T-helper 22 cell (primary cell): ENCODE measurements around the gene ANO2.

Experiments
- DNase-seq: peaks from one replicate; pipeline ENCODE4 v3.0.0-alpha.2; 2020; ENCODE audit warnings: low read depth

ANO2 gene

DNA sequence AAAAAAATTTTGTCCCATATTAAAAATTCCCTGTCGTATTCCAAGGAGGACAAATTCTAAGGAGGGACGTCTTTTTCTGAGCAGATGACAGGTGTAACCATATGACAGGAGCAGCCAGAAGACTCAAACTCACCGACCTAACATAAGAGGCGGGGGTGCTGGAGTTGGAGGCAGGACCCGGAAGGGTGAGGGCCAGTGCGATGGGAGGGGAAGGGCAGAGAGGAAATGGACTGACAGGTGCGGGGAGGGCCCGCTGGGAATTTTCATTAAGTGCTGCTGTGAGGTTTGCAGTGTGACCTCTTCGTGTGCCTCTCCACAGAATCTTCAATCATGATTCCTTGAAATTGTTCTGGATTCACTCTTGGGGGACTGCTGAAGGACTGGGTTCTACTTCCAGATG, 323.7 kb downstream of the ANO2 start:
- no peak for DNase-seq

DNA sequence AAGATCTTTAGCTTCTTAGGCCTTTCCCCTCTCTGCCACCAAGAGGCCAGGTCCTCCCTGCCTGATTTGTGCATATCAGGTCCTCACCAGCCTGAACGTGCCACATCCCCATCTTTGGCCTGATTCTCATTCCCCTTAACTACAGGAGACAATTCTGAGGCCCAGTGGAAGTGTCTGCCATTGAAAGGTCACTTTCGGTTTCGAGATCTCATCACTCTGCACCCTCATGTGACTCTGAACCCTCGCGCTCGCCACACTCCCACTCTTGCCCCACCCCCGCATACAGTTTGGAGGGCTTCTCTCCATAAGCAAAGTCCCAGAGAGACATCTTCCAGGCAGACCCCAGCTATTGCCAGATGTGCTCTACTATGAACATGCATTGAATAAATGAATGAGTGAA, 324.2 kb downstream of the ANO2 start:
- DNase-seq: no peak

DNA sequence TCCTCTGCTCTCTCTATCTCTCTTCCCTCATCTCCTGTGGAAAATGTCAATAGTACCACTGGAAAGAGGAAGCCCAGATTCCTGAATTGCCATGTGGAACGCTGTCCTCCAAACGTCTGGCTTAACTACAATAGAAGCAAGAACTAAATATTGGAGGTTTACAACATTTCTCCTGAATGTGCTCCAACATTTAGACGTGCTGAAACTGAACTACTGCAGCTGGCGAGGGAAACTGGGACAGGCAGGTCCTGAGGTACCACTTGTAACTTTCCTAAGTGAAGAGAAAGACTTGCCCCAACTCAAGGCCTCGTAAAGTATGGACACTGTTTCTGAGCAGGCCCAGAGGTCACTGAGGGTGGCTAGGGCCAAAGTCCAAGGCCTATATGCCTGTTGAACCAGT, 325.4 kb downstream of the ANO2 start:
- DNase-seq: no peak

DNA sequence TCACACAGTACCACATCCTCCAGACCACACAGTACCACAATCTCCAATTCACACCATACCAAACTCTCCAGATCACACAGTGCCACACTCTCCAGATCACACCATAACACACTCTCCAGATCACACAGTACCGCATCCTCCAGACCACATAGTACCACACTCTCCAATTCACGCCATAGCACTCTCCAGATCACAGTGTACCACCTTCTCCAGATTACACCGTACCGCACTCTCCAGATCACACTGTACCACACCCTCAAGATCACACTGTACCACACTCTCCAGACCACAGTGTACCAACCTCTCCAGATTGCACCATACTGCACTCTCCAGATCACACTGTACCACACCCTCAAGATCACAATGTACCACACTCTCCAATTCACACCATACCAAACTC, 328.2 kb downstream of the ANO2 start:
- DNase-seq: no peak

DNA sequence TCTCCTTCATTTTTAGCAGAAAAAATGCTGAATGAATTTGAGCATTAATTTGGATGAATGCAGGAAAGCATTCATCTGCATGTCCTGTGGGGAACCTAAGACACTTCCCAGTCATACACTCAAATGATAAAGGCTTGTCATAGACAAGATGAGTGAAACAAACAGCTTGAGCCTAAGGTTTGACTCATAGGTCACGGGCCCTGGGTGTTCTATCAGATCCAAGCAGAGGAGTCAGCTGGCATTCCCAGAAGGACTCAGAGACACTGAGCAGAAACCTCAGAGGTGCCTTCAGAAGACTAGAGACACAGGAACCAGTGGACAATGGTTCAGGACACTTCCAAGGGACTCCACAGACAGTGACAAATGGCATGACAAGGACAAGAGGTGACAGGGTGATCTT, 329.3 kb downstream of the ANO2 start:
- no peak for DNase-seq

DNA sequence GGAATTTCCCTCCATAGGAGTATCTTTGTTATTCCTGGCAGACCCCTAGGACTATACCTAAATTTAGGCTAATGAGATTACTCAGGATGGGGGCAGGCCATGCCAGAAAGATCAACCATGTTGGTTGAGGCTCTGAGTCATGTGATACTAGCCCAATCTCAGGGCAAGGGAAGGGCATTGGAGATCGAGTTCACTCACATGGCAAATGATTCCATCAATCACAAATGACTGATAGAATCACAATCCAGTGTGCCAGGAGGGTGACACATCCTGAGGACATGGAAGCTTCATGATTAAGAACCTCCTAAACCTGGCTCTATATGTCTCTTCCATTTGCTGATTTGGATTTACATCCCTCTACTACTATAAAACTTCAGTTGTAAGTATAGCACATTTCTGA, 330.8 kb downstream of the ANO2 start:
- no peak for DNase-seq

DNA sequence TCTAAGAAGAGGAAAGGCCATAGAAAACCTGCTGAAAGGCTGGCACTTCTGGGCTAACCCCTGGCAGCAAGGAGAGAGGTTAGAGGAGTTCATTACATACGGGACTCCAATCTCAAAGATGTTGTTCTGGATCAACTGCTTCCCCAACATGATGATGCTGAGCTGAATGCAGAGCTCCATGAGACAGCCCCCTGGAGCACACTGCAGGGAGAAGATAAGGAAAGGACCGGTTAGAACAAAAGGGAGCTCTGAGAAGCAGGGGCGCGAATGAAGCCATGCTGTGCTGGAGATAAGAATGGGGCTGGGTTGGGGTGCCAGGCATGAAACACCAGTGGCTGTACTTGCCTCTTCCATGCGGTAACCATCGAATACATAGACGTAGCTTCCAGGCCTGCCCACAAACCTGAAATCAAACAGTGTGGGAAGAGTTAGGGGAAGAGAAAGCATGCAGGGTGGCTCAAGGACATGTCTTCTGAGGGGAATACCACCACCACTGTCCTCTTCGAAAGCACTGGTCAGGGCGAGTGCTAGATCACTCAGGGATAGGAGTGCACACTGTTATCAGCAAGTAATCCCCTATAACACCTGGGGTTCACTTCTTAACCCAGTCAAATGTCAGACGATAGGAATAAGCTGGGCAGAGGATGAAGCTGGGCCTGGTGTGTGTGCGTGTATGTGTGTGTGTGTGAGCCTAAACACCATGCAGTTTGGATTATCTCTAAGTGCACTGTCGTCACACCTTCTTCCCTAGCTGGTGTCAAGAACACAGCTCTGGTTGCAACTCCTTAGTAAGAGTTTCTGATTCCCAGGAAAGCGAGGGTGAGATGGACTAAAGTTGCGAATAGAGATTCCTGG, 332.3 kb downstream of the ANO2 start:
- DNase-seq: no peak

DNA sequence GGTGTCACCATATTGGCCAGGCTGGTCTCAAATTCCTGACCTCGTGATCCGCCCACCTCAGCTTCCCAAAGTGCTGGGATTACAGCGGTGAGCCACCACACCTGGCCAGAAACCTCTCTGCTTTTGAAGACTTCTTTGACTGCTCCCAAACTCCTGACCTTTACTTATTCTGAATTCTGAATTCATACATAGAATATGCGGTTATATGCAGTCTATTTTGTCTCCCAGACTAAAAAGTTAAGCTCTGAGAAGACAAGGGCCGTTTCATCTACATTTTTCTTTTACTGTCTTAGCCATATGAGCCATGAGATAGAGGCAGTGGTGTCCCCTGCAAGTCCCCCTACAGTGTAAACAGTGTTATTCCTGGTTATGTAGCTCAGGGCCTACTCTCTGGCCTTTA, 333.9 kb downstream of the ANO2 start:
- DNase-seq: no peak

DNA sequence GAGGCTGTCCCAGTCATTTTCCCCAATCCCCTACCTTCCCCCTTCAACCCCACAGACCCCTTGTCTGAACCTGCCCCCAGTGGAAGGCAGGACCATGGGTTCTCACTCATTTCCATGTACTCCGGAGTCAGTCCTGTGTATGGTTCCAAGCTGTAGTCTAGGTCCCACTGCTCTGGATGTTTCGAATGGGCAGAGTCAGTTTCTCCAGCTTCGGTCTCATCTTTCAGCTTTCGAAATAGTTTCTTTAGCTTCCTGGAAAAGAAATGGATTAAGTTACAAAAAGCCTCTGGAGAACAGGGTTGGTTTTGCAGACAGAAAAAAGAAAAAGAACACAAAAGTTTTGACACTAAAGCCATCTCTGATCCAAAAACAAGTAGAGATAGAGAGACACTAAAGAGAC, 345.7 kb downstream of the ANO2 start:
- DNase-seq: no peak

DNA sequence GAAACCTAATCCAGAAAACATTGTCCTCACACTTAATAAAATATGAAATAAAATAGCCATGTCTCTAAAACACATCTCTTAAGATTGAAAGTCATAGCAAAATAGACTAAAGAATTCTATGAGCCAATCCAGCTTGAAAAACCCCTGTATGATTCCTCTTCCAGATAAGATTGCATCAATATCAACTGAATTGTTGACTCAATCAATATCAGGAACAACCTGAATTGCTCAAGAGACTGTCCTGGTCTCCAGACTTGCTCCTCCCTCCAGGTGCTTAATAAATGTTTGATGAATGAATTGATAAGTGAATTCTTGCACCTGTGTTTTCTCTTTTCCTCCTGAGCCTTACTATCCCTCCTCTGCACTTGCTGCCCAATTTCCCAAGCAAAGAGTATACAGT, 351.1 kb downstream of the ANO2 start:
- no peak for DNase-seq

DNA sequence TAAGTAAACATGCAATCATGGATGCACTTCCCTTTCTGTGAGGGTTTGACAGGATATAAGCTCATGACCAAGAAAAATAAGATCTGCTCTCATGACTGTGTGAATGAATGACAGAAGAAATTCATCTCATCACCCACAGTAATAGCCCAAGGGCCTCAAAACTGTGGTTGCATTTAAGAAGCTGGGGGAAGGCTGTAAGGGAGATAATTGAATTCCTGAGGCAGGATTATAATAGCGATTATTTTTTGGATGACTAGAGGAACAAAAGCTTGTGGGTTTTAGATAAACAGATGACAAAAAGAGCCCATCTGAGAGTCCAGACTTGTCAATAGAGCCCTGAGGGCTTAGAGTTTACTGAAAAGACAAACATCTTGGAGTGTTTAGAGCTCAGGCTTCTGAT, 352.0 kb downstream of the ANO2 start:
- DNase-seq: no peak

DNA sequence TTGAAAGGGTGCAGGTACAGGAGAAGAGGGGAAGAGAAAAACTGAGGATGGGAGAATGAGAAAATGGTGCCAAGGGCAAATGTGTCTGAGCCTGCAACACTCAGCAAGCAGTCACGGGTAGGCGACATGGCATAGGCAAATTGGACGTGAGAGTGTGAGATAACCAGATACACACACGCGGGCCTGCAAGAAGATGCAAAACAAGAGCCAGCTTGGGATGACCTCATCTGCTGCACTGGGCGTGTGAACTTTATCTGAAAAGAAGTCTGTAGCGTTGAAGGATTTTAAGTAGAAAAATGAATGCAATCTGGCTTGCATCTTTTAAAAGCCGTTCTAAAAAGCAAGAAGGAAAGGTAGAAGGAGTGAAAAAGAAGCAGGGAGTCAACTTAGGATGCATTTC, 352.7 kb downstream of the ANO2 start:
- DNase-seq: no peak

DNA sequence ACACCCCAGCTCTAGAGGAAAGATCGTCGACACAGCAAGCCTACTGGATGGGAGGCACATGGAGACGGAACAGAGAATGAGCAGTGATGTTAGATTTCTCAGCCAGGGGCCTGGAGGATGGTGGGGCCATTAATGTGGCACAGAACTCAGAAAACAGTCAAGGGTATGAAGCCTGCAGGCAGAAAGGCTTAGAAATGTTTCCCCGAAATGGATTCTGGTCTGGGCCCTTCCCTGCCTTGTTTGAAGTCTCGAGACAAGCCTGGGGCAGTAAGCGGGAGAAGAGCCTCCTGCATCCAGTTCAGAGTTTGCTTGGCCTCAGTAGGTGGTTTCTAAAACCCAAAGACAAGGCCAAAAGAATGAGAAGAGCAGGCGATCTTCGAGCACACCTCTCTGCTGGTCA, 354.7 kb downstream of the ANO2 start:
- DNase-seq: no peak

DNA sequence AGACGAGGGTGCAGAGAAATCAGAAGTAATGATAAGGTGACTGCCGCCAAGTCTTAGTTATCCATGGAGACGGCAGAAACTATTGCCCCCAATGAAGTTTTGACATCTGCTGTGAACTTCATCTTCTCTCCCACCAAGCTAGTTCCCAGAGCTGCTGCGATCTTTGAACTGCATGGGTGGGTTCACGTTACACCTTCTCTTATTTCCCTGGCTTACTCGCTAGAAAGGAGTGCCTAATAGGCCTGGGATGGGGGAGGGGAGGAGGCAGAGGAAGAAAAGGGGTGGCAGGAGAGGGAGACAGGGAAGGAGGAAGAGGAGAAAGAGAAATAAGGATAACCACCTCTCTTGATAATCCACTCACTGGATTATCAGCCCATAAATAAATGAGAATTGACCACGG, 356.0 kb downstream of the ANO2 start:
- no peak for DNase-seq

DNA sequence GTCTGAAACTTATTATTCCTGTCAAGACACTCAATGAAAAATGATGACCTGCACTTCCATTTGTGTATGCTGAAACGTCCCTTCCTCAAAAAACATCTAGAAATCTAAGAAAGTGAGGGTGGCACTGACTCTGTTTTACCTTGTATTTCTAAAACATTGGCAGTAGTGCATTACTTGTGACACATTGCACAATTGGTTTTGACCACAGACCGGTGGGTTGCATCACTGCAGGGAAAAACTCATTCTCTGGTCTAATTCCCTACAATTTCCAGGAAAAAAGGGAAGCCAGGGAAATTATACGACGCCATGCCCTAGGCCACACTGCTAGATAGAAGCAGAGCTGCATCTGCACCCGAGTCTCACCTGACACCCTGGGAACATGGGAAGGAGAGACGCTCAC, 356.5 kb downstream of the ANO2 start:
- DNase-seq: no peak

DNA sequence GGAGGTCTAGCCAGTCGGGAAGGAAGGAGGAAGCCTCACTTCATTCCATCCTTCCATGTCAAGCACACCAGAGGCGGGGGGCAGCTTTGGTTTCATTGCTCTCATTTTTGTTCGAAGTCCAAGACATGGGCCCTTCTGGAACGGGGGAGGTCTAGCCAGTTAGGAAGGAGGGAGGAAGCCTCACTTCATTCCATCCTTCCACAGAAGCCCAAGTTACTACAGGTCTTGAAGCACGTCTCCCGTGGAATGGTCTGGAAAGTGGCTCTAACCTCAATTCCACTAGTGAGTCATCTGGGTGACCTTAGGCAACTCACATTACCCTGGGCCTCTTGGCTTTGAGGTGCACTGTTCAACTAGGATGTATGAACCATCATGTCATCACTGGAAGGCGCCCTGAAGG, 356.9 kb downstream of the ANO2 start:
- no peak for DNase-seq

DNA sequence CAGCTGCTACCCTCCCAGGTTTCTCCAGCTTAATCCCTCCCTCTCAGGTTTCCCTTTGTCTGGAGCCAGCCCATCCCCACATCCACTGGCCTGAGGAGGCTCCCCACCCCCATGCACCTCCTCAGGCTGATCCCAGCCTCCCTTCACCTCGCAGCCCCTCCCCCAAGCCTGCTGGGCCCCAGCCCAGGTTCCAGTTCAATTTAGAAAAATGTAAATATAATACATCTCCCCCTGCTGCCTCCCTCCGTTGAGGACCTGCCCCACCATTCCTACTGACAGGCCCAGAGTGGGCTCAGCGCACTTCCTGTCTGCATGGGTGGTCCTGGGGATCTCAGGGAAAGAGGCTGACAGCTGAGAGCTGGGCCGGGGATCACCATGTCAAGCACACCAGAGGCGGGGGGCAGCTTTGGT, 357.3 kb downstream of the ANO2 start:
- no peak for DNase-seq

DNA sequence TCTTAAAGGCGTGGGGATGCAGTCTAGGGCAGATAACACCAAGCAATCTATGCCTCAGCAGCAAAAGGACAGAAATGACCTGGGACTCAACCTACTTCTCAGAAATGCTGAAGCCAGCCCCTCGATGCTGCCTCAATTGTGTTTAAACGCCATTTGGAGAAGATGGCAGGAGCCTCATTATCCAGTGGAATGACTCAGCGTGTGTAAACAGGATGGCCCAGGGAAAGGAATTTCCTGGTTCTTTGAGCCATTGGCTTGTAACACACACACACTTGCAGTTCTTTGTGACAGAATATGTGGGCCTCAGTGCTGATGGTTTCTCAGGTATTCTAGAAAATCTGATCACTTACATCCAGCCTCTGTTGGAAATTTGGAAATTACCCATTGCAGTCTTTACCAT, 358.9 kb downstream of the ANO2 start:
- DNase-seq: no peak

DNA sequence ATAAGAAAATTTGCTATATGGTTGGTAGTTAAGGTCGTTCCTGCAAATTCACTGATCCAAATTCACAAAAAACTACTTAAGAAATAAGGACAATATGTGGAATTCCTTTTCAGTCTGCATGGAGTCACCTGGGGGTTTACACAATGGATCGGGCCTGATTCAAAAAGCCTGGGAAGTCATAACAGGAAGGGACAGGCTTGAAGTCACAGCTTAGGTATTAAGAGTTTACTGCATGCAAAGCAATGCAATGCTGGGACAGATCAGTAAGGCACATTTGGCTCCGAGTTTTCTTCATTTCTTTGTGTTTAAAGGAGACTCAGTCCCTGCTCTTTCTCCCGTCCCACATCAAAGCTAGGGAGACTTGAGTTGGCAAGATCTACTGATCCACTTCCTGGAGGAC, 359.9 kb downstream of the ANO2 start:
- DNase-seq: no peak

DNA sequence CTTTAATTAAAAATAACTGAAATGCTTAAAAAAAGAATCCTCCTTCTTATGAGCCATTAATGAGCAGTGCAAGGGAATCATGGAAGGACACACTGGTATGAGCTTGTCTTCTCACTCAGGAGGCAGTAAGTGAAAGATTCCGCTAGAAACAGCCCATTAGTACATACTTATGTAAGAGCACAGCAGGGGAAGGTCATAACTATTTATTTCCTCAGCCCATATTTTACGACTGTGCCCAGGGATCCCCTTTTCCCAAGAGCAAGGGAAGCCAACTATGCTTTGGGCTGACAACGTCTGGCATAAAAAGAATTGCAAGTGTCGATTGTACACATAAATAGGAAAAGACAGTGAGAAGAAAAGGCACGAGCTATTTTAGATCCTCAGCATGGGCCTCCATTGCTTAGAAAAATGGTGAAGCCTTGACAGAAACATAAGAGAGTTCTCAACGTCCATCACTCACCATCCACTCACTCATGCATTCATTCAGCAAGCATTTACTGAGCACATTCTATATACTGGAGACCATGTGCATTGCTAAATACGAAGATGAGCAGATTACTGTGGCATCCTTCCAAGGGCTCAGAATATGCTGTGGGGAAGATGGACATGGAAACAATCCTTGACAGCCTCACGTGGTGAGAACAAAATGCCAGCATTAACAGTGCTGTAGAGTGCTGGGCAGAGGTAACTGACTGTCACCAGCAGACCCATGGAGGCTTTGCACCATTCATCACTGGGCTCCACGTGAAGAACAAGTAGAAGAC, 360.5 kb downstream of the ANO2 start:
- no peak for DNase-seq

DNA sequence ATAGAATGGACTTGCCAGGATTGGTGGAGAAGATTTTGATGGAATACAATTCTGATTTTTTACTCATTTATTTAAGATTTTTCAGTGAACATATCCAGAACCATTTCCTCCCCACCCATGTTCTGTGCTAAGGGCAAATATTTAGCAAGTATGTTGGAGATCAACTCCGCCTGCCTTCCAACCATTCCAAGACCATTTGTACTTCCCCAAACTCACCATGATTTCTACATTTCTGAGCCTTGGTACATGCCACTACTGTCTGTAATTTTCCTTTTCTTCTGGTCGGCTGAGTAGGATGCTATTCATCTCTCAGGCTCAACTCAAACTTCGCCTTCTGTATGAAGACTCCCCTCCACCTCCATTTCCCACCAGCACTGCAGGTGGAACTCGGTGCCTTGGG, 362.5 kb downstream of the ANO2 start:
- no peak for DNase-seq

DNA sequence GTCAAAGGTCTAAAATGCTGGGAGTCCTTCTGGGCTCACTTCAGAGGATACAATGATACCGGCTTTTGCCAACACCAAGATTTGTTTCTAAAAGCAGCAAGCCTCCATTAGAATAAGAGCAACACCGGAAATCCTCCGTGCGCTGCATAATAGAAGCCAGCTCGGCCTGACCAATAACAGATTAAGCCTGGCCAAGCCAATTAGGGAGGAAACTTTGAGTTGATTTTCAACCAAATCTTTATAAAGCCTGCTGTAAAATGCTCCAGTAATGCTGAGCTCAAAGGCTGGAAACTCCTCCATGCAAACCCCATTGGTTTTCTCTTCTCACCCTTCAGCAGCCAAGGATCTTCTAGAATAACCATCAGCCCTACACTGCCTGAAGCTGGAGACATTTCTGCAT, 363.0 kb downstream of the ANO2 start:
- no peak for DNase-seq

DNA sequence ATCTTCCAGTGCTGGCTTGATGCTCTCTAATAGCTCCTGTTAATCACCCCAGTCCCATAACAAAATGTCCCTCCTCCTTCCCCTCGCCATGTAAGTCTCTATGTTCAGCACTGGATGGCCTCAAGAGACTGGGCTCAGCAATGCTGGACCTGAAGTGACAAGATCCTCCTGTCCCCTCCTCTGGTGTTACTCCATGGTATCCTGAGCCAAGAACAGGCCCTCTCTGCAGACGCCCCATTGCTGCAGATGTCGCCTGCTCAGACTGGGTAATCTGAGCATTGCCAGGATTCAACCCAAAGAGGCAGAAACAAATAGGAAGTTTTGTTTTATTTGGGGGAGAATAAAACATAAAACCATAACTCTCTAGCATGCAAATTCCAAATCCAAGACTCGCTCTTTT, 363.4 kb downstream of the ANO2 start:
- no peak for DNase-seq

DNA sequence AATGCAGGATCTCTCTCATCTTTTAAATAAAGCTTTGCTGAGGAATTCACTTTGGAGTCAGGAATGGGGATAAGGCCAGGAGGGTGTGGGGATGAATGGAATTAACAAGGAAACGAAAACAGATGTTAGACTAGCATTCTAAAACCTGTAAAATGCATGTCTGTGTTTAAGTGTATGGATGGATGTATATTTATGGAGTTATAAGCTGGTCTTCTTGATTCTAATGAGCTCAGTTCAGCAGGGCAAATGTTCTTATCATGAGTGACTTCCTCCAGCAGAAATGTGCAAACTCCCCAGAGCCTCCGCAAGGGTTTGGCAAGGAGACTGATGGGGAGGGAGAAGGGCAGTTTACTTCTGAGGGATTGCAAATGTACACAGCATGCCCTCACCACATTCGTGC, 364.0 kb downstream of the ANO2 start:
- DNase-seq: no peak
